NCI-H1105 treated with DMSO at 0.1 percent for 48 hours (cell line): ENCODE measurements around the gene DDX24.

Experiments
- DNase-seq: peaks from one replicate; lab custom pipeline; 2025; lab: John Stamatoyannopoulos, UW

Gene DDX24

GRCh38 chr14:94010625-94011024, 70.4 kb downstream of the DDX24 start:
- no peak for DNase-seq

- peak; percentile 81 for DNase-seq
These were observed 71.2 kb downstream of the DDX24 start for GRCh38 chr14:94009767-94010166.

GRCh38 chr14:94008234-94008633, 72.8 kb downstream of the DDX24 start:
- DNase-seq: no peak

GRCh38 chr14:94005324-94006073, 75.5 kb downstream of the DDX24 start:
- no peak for DNase-seq

GRCh38 chr14:94004015-94004414, 77.0 kb downstream of the DDX24 start:
- DNase-seq: no peak

- DNase-seq: no peak
These were observed 77.6 kb downstream of the DDX24 start for GRCh38 chr14:94003397-94003796.

GRCh38 chr14:94001501-94002396, 79.3 kb downstream of the DDX24 start:
- DNase-seq: peak; percentile 65

- DNase-seq: no peak
These were observed 80.0 kb downstream of the DDX24 start for GRCh38 chr14:94001016-94001415.

GRCh38 chr14:94000267-94000666, 80.7 kb downstream of the DDX24 start:
- no peak for DNase-seq

- DNase-seq: no peak
These were observed 81.4 kb downstream of the DDX24 start for GRCh38 chr14:93999573-93999972.

- DNase-seq: no peak
These were observed 82.1 kb downstream of the DDX24 start for GRCh38 chr14:93998871-93999403.
